Nephron (organoid): ENCODE results near the gene CRTAC1.

Source experiments
- H3K27ac Mint-ChIP-seq, 3 experiments: 2 replicates each; pipeline ENCODE4 v1.8.0; 2020; ENCODE audit warnings: mixed read lengths in 3 of 3, mild to moderate bottlenecking in 2 of 3, moderate library complexity in 1 of 3
- H3K27me3 Mint-ChIP-seq: 2 replicates; pipeline ENCODE4 v1.8.0; 2021; ENCODE audit warnings: low read depth, mild to moderate bottlenecking, moderate library complexity, mixed read lengths
- H3K36me3 Mint-ChIP-seq: 2 replicates; pipeline ENCODE4 v1.8.0; 2020; ENCODE audit warnings: low read depth, mixed read lengths
- H3K4me1 Mint-ChIP-seq: 2 replicates; pipeline ENCODE4 v1.8.0; 2020; ENCODE audit warnings: mixed read lengths
- H3K4me3 Mint-ChIP-seq, 3 experiments: 2 replicates each; pipeline ENCODE4 v1.8.0; 2020; ENCODE audit warnings: mild to moderate bottlenecking in 3 of 3, mixed read lengths in 3 of 3, moderate library complexity in 2 of 3
- H3K9me3 Mint-ChIP-seq: 2 replicates; pipeline ENCODE4 v1.8.0; 2020; ENCODE audit warnings: mixed read lengths
- CTCF ChIP-seq, 3 experiments: fragments of 200-600 bp; sonication (generic); IDR thresholded peaks; one replicate each; pipeline ENCODE4 v1.5.0; 2021; ENCODE audit warnings: antibody characterized with exemption in 3 of 3; ENCODE audit not compliant: unreplicated experiment in 3 of 3

CRTAC1 gene

GRCh38 chr10:98030093-98030821 is at the start of gene CRTAC1:
CRTAC1 (minus strand) TSS chr10:98030621; CDS start chr10:98030472, 149 bp downstream.
- Mint-ChIP-seq H3K9me3 (no peaks in the 10 kb centered on the region), H3K36me3 (no peaks in the 10 kb centered on the region), H3K27me3 (peaks cover 93% of the 10 kb centered on the region), H3K27ac (no peak within 1 kb of the TSS), H3K4me1 (peaks cover 5% of the 10 kb centered on the region), H3K4me3 (peak within 1 kb of the TSS; percentile 66 to 78 (median 75))
- no peak for TF ChIP-seq CTCF (IDR thresholded peaks at IDR 0.05; ENCODE audit: unreplicated experiment in 3 of 3)

- H3K4me1 Mint-ChIP-seq = no peaks in the 10 kb centered on the region
- H3K27ac Mint-ChIP-seq = no peak overlapping the region
- TF ChIP-seq CTCF (IDR thresholded peaks at IDR 0.05; ENCODE audit: unreplicated experiment in 3 of 3) = no peak
- peaks cover 34% of the 10 kb centered on the region for H3K27me3 Mint-ChIP-seq
- H3K9me3 Mint-ChIP-seq = no peaks in the 10 kb centered on the region
- H3K36me3 Mint-ChIP-seq = no peaks in the 10 kb centered on the region
- H3K4me3 Mint-ChIP-seq = no peak overlapping the region
Measured at GRCh38 chr10:98078774-98079173, 48.4 kb upstream of the CRTAC1 start.

- Mint-ChIP-seq H3K27ac (no peak overlapping the region), H3K27me3 (peaks cover 22% of the 10 kb centered on the region), H3K4me3 (no peak overlapping the region), H3K4me1 (no peaks in the 10 kb centered on the region), H3K9me3 (no peaks in the 10 kb centered on the region), H3K36me3 (no peaks in the 10 kb centered on the region)
- no peak for TF ChIP-seq CTCF (IDR thresholded peaks at IDR 0.05; ENCODE audit: unreplicated experiment in 3 of 3)
Measured at GRCh38 chr10:98077223-98077622, 46.8 kb upstream of the CRTAC1 start.

- H3K36me3 Mint-ChIP-seq = no peaks in the 10 kb centered on the region
- no peak for TF ChIP-seq CTCF (IDR thresholded peaks at IDR 0.05; ENCODE audit: unreplicated experiment in 3 of 3)
- no peaks in the 10 kb centered on the region for H3K9me3 Mint-ChIP-seq
- no peak overlapping the region for H3K4me3 Mint-ChIP-seq
- H3K27me3 Mint-ChIP-seq = peaks cover 14% of the 10 kb centered on the region
- no peak overlapping the region for H3K27ac Mint-ChIP-seq
- H3K4me1 Mint-ChIP-seq = no peaks in the 10 kb centered on the region
Measured at GRCh38 chr10:98076086-98076485, 45.7 kb upstream of the CRTAC1 start.

- H3K4me1 Mint-ChIP-seq = no peaks in the 10 kb centered on the region
- H3K36me3 Mint-ChIP-seq = no peaks in the 10 kb centered on the region
- H3K9me3 Mint-ChIP-seq = no peaks in the 10 kb centered on the region
- TF ChIP-seq CTCF (IDR thresholded peaks at IDR 0.05; ENCODE audit: unreplicated experiment in 3 of 3) = no peak
- H3K4me3 Mint-ChIP-seq = no peak overlapping the region
- no peak overlapping the region for H3K27ac Mint-ChIP-seq
- H3K27me3 Mint-ChIP-seq = peaks cover 3% of the 10 kb centered on the region
Measured at GRCh38 chr10:98074315-98074911, 44.0 kb upstream of the CRTAC1 start.

GRCh38 chr10:98067165-98067564 is 36.7 kb upstream of the CRTAC1 start:
- Mint-ChIP-seq H3K27me3 (peaks cover 41% of the 10 kb centered on the region), H3K36me3 (no peaks in the 10 kb centered on the region), H3K27ac (no peak overlapping the region), H3K9me3 (no peaks in the 10 kb centered on the region), H3K4me3 (no peak overlapping the region), H3K4me1 (no peaks in the 10 kb centered on the region)
- TF ChIP-seq CTCF (IDR thresholded peaks at IDR 0.05; ENCODE audit: unreplicated experiment in 3 of 3) = no peak
